Duodenal mucosa (tissue), 2 donors: ENCODE measurements around the gene ASMTL.
A peak's percentile ranks its signal among the peaks of the same experiment; 100 is the strongest.
"Not testable (repeated sequence)": the region's sequence is repeated elsewhere in the genome, so short reads cannot be mapped to it uniquely, and the experiment has no call there.

ENCODE experiments used
- H3K27ac ChIP-seq: one replicate; pipeline ENCODE4 v1.7.0; 2013; ENCODE audit warnings: low read depth, low read length
- H3K27me3 ChIP-seq, 2 donors: one replicate each; pipeline ENCODE4 v1.7.0; 2013; ENCODE audit warnings: low read length in 2 of 2, control low read depth in 1 of 2; ENCODE audit not compliant: insufficient read depth in 2 of 2, control insufficient read depth in 1 of 2
- H3K36me3 ChIP-seq, 2 donors: one replicate each; pipeline ENCODE4 v1.7.0; 2013; ENCODE audit warnings: low read length in 2 of 2, control low read depth in 1 of 2; ENCODE audit not compliant: insufficient read depth in 2 of 2, control insufficient read depth in 1 of 2
- H3K4me1 ChIP-seq, 2 donors: one replicate each; pipeline ENCODE4 v1.7.0; 2013; ENCODE audit warnings: low read length in 2 of 2, control low read depth in 1 of 2; ENCODE audit not compliant: insufficient read depth in 2 of 2, control insufficient read depth in 1 of 2
- H3K4me3 ChIP-seq, 2 donors: one replicate each; pipeline ENCODE4 v1.7.0; 2013; ENCODE audit warnings: low read length in 2 of 2, low read depth in 1 of 2
- H3K9ac ChIP-seq, 2 donors: one replicate each; pipeline ENCODE4 v1.7.0; 2013; ENCODE audit warnings: low read length in 2 of 2, low read depth in 1 of 2
- H3K9me3 ChIP-seq, 2 donors: one replicate each; pipeline ENCODE4 v1.7.0; 2013; ENCODE audit warnings: low read length in 2 of 2, control low read depth in 1 of 2; ENCODE audit not compliant: control insufficient read depth in 1 of 2

Gene ASMTL

GRCh38 chrX:1490723-1491122, 38.0 kb upstream of the ASMTL start:
- H3K27ac ChIP-seq, H3K27me3 ChIP-seq, H3K4me3 ChIP-seq, H3K9ac ChIP-seq, H3K4me1 ChIP-seq, H3K9me3 ChIP-seq, H3K36me3 ChIP-seq: not testable (repeated sequence)

GRCh38 chrX:1489354-1489753, 36.6 kb upstream of the ASMTL start:
- H3K27ac ChIP-seq, H3K27me3 ChIP-seq, H3K4me3 ChIP-seq, H3K36me3 ChIP-seq, H3K4me1 ChIP-seq, H3K9ac ChIP-seq, H3K9me3 ChIP-seq: not testable (repeated sequence)

- no peak overlapping the region for H3K9ac ChIP-seq
- H3K9me3 ChIP-seq = no peaks in the 10 kb centered on the region
- H3K27me3 ChIP-seq = no peaks in the 10 kb centered on the region
- H3K27ac ChIP-seq = no peak overlapping the region
- H3K36me3 ChIP-seq = no peaks in the 10 kb centered on the region
- H3K4me1 ChIP-seq = peaks cover 0 to 2% of the 10 kb centered on the region in 2 donors
- no peak overlapping the region for H3K4me3 ChIP-seq
Observed at GRCh38 chrX:1488745-1489144, 36.0 kb upstream of the ASMTL start.

GRCh38 chrX:1488141-1488540, 35.4 kb upstream of the ASMTL start:
- H3K9ac ChIP-seq = no peak overlapping the region
- H3K4me1 ChIP-seq = no peaks in the 10 kb centered on the region
- no peaks in the 10 kb centered on the region for H3K27me3 ChIP-seq
- H3K4me3 ChIP-seq = no peak overlapping the region
- H3K27ac ChIP-seq = no peak overlapping the region
- H3K36me3 ChIP-seq = no peaks in the 10 kb centered on the region
- H3K9me3 ChIP-seq = no peaks in the 10 kb centered on the region

- H3K27me3 ChIP-seq = no peaks in the 10 kb centered on the region
- no peak overlapping the region for H3K9ac ChIP-seq
- H3K27ac ChIP-seq = no peak overlapping the region
- no peaks in the 10 kb centered on the region for H3K9me3 ChIP-seq
- H3K4me3 ChIP-seq = no peak overlapping the region
- no peaks in the 10 kb centered on the region for H3K36me3 ChIP-seq
- no peaks in the 10 kb centered on the region for H3K4me1 ChIP-seq
Observed at GRCh38 chrX:1487401-1487800, 34.7 kb upstream of the ASMTL start.

- no peaks in the 10 kb centered on the region for H3K27me3 ChIP-seq
- no peaks in the 10 kb centered on the region for H3K9me3 ChIP-seq
- H3K4me3 ChIP-seq = no peak overlapping the region
- peaks cover 0 to 3% of the 10 kb centered on the region in 2 donors for H3K4me1 ChIP-seq
- H3K27ac ChIP-seq = peak overlapping the region; percentile 32
- no peak overlapping the region for H3K9ac ChIP-seq
- no peaks in the 10 kb centered on the region for H3K36me3 ChIP-seq
Observed at GRCh38 chrX:1486749-1487361, 34.1 kb upstream of the ASMTL start.

- Histone ChIP-seq H3K27ac (peak overlapping the region; percentile 32), H3K4me3 (no peak overlapping the region), H3K9me3 (no peaks in the 10 kb centered on the region), H3K27me3 (no peaks in the 10 kb centered on the region), H3K36me3 (no peaks in the 10 kb centered on the region), H3K9ac (no peak overlapping the region), H3K4me1 (peaks cover 0 to 3% of the 10 kb centered on the region in 2 donors)
Observed at GRCh38 chrX:1486177-1486576, 33.5 kb upstream of the ASMTL start.

- Histone ChIP-seq H3K9ac (no peak overlapping the region), H3K9me3 (no peaks in the 10 kb centered on the region), H3K4me3 (no peak overlapping the region), H3K4me1 (peaks cover 0 to 3% of the 10 kb centered on the region in 2 donors), H3K27ac (no peak overlapping the region), H3K27me3 (no peaks in the 10 kb centered on the region), H3K36me3 (no peaks in the 10 kb centered on the region)
Observed at GRCh38 chrX:1485033-1485432, 32.3 kb upstream of the ASMTL start.

GRCh38 chrX:1484638-1485019, 31.9 kb upstream of the ASMTL start:
- H3K36me3 ChIP-seq = no peaks in the 10 kb centered on the region
- no peak overlapping the region for H3K27ac ChIP-seq
- no peak overlapping the region for H3K9ac ChIP-seq
- H3K9me3 ChIP-seq = no peaks in the 10 kb centered on the region
- no peaks in the 10 kb centered on the region for H3K27me3 ChIP-seq
- H3K4me1 ChIP-seq = peaks cover 0 to 3% of the 10 kb centered on the region in 2 donors
- H3K4me3 ChIP-seq = no peak overlapping the region

- Histone ChIP-seq H3K4me1 (peaks cover 0 to 3% of the 10 kb centered on the region in 2 donors), H3K9me3 (no peaks in the 10 kb centered on the region), H3K27ac (no peak overlapping the region), H3K9ac (no peak overlapping the region), H3K4me3 (no peak overlapping the region), H3K36me3 (no peaks in the 10 kb centered on the region), H3K27me3 (no peaks in the 10 kb centered on the region)
Observed at GRCh38 chrX:1483843-1484637, 31.3 kb upstream of the ASMTL start.
